Fibroblast of the aortic adventitia (primary cell): ENCODE data around the gene ZSCAN10. TPM values are rescaled to one million over a fixed set of nuclear protein-coding genes. Genes with fewer than 3 reads are reported as not detected.

ENCODE experiments used
- DNase-seq: peaks from one replicate; pipeline ENCODE4 v3.0.0-alpha.2; 2010; ENCODE audit warnings: low read depth
- H3K4me3 ChIP-seq: 2 replicates; pipeline ENCODE4 v1.5.1; 2011; ENCODE audit warnings: low read depth, mild to moderate bottlenecking, control low read depth, low read length, moderate library complexity
- small RNA-seq: library from RNA; depleted of rRNA; stranded (forward); fragments of <200 nt; gene quantifications from one replicate; pipeline ENCODE3, GENCODE V24; 2012
- total RNA-seq: library from RNA; depleted of rRNA; stranded (reverse); fragments of >200 nt; gene quantifications from 2 replicates; pipeline ENCODE4 v1.2.3, GENCODE V29; 2012; ENCODE audit warnings: low replicate concordance
- TF ChIP-seq, protein P1 (sequence below): IDR thresholded peaks from 2 replicates; pipeline ENCODE4 v1.5.1; 2011; ENCODE audit warnings: mild to moderate bottlenecking, low read length, control low read depth, inconsistent platforms; ENCODE audit not compliant: insufficient read depth

ZSCAN10 gene
- total RNA-seq, 1 donor, result not detected

DNA sequence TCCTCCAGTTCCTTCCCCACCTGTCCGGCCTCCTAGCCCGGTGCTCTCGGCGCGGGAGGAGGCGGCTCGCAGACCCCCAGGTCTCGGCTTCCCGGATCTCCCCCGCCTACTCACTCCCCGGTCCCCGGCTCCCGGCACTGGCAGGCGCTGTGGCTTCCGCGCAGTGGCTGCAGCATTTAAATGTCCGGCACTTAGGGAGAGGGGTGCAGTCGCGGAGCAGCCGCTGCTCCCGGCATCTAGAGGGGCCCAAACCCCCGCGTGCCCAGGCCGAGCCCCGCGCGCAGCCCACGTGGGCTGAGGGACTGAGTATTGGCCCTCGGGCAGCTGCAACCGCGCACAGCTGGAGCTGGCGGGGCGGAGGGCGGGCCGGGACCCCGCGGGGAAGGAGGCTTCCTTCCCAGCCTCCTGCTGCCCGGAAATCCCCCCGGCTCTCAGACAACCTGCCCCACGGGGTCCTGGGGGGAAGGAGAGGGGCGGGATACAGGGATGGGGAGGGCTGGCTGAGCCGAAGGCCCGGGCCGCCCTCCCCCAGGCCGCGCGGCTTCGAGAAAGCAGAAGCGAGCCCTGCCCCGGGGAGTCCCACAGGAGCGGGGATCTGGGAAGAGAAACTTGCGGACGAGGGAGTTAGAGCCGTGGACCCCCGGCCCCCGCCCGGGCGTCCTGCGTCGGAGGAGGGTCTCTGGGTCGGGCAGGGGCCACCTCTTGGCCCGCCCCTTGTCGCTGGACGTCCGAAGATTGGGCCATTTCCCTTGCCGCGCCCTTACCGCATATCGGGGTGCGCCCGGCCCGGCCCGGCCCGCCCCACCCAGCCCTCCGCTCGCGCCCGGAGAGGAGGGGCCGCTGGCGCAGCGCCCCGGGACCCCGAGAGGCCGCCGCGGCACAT, 53.1 kb downstream of the ZSCAN10 start, which contains the start of gene MMP25:
MMP25 (plus strand) TSS at position 804 of the 883 bp plus-strand sequence. CDS start 357 bp downstream, outside the sequence.
- no peak for DNase-seq
- H3K4me3 ChIP-seq, result peak within 1 kb of the TSS; percentile 53
- TF ChIP-seq, protein P1, sequence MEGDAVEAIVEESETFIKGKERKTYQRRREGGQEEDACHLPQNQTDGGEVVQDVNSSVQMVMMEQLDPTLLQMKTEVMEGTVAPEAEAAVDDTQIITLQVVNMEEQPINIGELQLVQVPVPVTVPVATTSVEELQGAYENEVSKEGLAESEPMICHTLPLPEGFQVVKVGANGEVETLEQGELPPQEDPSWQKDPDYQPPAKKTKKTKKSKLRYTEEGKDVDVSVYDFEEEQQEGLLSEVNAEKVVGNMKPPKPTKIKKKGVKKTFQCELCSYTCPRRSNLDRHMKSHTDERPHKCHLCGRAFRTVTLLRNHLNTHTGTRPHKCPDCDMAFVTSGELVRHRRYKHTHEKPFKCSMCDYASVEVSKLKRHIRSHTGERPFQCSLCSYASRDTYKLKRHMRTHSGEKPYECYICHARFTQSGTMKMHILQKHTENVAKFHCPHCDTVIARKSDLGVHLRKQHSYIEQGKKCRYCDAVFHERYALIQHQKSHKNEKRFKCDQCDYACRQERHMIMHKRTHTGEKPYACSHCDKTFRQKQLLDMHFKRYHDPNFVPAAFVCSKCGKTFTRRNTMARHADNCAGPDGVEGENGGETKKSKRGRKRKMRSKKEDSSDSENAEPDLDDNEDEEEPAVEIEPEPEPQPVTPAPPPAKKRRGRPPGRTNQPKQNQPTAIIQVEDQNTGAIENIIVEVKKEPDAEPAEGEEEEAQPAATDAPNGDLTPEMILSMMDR, result no peak

DNA sequence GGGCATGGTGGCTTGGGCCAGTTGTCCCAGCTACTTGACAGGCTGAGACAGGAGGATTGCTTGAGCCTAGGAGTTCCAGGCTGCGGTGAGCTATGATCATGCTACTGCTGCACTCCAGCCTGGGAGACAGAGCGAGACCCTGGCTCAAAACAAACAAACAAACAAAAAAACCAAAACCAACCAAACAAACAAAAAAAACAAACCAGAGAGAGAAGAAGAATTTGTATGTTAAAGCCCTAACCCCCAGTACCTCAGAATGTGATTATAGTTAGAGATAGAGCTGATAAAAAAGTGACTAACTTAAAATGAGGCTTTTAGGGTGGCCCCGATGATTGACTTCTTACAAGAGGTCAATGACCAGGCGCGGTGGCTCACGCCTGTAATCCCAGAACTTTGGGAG, 54.4 kb downstream of the ZSCAN10 start:
- no peak for DNase-seq
- no peak overlapping the region for H3K4me3 ChIP-seq
- TF ChIP-seq, protein P1, result no peak

DNA sequence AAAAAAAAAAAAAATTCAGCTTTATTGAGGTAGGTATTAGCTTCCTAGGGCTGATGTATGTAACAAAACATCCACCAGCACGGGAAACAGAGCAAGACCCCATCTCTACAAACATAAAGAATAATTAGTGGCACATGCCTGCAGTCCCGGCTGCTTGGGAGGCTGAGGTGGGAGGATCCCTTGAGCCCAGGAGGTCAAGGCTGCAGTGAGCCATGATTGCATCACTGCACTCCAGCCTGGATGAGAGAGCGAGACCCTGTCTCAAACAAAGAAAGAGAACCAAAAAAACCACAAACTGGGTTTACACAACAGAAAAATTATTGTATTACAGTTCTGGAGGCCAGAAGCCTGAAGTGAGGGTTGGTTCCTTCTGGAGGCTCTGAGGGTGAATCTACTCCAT, 56.7 kb downstream of the ZSCAN10 start:
- no peak for DNase-seq
- TF ChIP-seq, protein P1, result no peak
- no peak overlapping the region for H3K4me3 ChIP-seq

DNA sequence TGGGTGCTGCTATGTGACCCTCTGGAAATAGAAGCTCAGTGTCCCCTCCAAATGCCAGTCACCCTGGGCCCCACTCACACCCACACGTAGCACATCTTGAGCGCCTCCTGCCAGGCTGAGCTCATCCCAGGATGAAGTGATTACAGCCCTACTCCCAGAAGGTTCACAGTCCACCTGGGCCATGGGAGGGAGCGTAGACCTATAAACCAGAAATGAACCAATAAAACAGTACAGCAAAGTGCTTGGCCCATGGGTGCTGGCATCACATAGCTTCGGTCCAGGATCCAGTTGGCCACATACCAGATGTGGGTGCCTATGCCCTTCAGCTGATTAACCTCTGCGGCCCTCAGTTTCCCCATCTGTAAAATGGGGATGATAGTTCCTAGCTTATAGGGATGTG, 60.2 kb downstream of the ZSCAN10 start:
- TF ChIP-seq, protein P1, result no peak
- no peak for DNase-seq
- no peak overlapping the region for H3K4me3 ChIP-seq

Small RNA genes lying within 50 kb of the gene (small RNA-seq; reads per million reads assigned to genes)
- gene RNU1-22P, result not detected

Other genes starting within 250 kb of the ZSCAN10 start
- not detected in 2 replicates for gene PRSS22, start 241.1 kb downstream of the ZSCAN10 start, total RNA-seq
- 48.9 and 56.4 TPM in 2 replicates for gene FLYWCH2, start 216.1 kb downstream of the ZSCAN10 start, total RNA-seq
- 31.3 and 37.4 TPM in 2 replicates for gene FLYWCH1, start 187.4 kb downstream of the ZSCAN10 start, total RNA-seq
- gene KREMEN2, start 135.0 kb downstream of the ZSCAN10 start, total RNA-seq, result not detected in 2 replicates
- gene PAQR4, start 129.9 kb downstream of the ZSCAN10 start, total RNA-seq, result 0.16 and 13.8 TPM in 2 replicates
- 1.5 and 24.5 TPM in 2 replicates for gene PKMYT1, start 118.8 kb downstream of the ZSCAN10 start, total RNA-seq
- gene CLDN9, start 86.4 kb downstream of the ZSCAN10 start, total RNA-seq, result not detected in 2 replicates
- gene CLDN6, start 81.1 kb downstream of the ZSCAN10 start, total RNA-seq, result 1.1 TPM in 1 of 2 replicates, not detected in the other
- 26.7 and 124 TPM in 2 replicates for gene TNFRSF12A, start 78.9 kb downstream of the ZSCAN10 start, total RNA-seq
- gene HCFC1R1, start 75.4 kb downstream of the ZSCAN10 start, total RNA-seq, result 40.6 and 45.6 TPM in 2 replicates
- gene THOC6, start 75.3 kb downstream of the ZSCAN10 start, total RNA-seq, result 16.3 and 30.2 TPM in 2 replicates
- not detected in 2 replicates for gene BICDL2, start 62.4 kb downstream of the ZSCAN10 start, total RNA-seq
- not detected in 2 replicates for gene MMP25, start 52.7 kb downstream of the ZSCAN10 start, total RNA-seq
- 7.6 and 7.8 TPM in 2 replicates for gene IL32, start 33.7 kb downstream of the ZSCAN10 start, total RNA-seq
- 12.3 and 14.7 TPM in 2 replicates for gene ZNF205, start 13.3 kb upstream of the ZSCAN10 start, total RNA-seq
- 6.9 and 7.0 TPM in 2 replicates for gene ZNF213, start 35.7 kb upstream of the ZSCAN10 start, total RNA-seq
- gene OR1F1, start 88.9 kb upstream of the ZSCAN10 start, total RNA-seq, result not detected in 2 replicates
- 6.6 and 9.7 TPM in 2 replicates for gene ZNF200, start 135.9 kb upstream of the ZSCAN10 start, total RNA-seq
- gene MEFV, start 157.3 kb upstream of the ZSCAN10 start, total RNA-seq, result under 0.01 TPM in 1 of 2 replicates, not detected in the other
- 30.6 and 95.5 TPM in 2 replicates for gene ZNF263, start 184.2 kb upstream of the ZSCAN10 start, total RNA-seq
- 1.9 and 6.4 TPM in 2 replicates for gene TIGD7, start 206.1 kb upstream of the ZSCAN10 start, total RNA-seq
- gene ZNF75A, start 206.2 kb upstream of the ZSCAN10 start, total RNA-seq, result 14.6 and 23.6 TPM in 2 replicates